ENCODE results near the gene BEGAIN. TPM values are rescaled to one million over a fixed set of nuclear protein-coding genes. Genes with fewer than 3 reads are reported as not detected.

The BEGAIN gene
- total and polyA plus RNA-seq, 7 experiments from 2014 or later, result 0.38 to 2.4 (median 1.5) TPM

GRCh38 chr14:100593751-100594624 is 6.8 kb upstream of the BEGAIN start:
- CTCF ChIA-PET, result no interaction called here
- intact Hi-C loops (cut with micrococcal nuclease), result no loop called here
- ATAC-seq (no peak), DNase-seq (no peak)
- POLR2A ChIA-PET, result no interaction called here
- H3K36me3 Mint-ChIP-seq, result no peaks in the 10 kb centered on the region
- Histone ChIP-seq H3K27me3 (ENCODE audit: control insufficient read depth in 2 of 2, insufficient read depth in 2 of 2, low read length in 2 of 2) (no peaks in the 10 kb centered on the region), H3K36me3 (ENCODE audit: control insufficient read depth in 2 of 3, insufficient read depth in 3 of 3, low read length in 3 of 3) (no peaks in the 10 kb centered on the region), H3K27ac (ENCODE audit: low read depth, low read length) (no peak overlapping the region), H3K4me3 (ENCODE audit: low read length) (no peak overlapping the region), H3K9me3 (ENCODE audit: control insufficient read depth in 2 of 3, low read length in 3 of 3) (no peaks in the 10 kb centered on the region), H3K4me1 (ENCODE audit: control insufficient read depth in 2 of 2, insufficient read depth in 2 of 2, low read length in 2 of 2) (no peaks in the 10 kb centered on the region)
- H3K9me3 Mint-ChIP-seq, result peaks cover 0 to 2% (median 0%) of the 10 kb centered on the region in 11 donors
- no peaks in the 10 kb centered on the region for H3K4me1 Mint-ChIP-seq
- H3K27me3 Mint-ChIP-seq, result peaks cover 17 to 51% (median 28%) of the 10 kb centered on the region in 5 donors
- no peak overlapping the region for H3K4me3 Mint-ChIP-seq
- no peak overlapping the region for H3K27ac Mint-ChIP-seq

GRCh38 chr14:100592972-100593371 is 5.8 kb upstream of the BEGAIN start:
- Mint-ChIP-seq H3K9me3 (peaks cover 0 to 2% (median 0%) of the 10 kb centered on the region in 11 donors), H3K27me3 (peaks cover 24 to 48% (median 33%) of the 10 kb centered on the region in 5 donors), H3K4me3 (no peak overlapping the region), H3K27ac (no peak overlapping the region), H3K4me1 (peaks cover 0 to under 1% (median 0%) of the 10 kb centered on the region in 7 donors), H3K36me3 (no peaks in the 10 kb centered on the region)
- no peak overlapping the region for H3K27ac ChIP-seq (ENCODE audit: low read depth, low read length)
- intact Hi-C loops (cut with micrococcal nuclease), result no loop called here
- ChIA-PET POLR2A (no interaction called here), CTCF (no interaction called here)
- no peaks in the 10 kb centered on the region for H3K36me3 ChIP-seq (ENCODE audit: control insufficient read depth in 2 of 3, insufficient read depth in 3 of 3, low read length in 3 of 3)
- H3K4me3 ChIP-seq (ENCODE audit: low read length), result no peak overlapping the region
- no peak for DNase-seq
- H3K27me3 ChIP-seq (ENCODE audit: control insufficient read depth in 2 of 2, insufficient read depth in 2 of 2, low read length in 2 of 2), result no peaks in the 10 kb centered on the region
- H3K9me3 ChIP-seq (ENCODE audit: control insufficient read depth in 2 of 3, low read length in 3 of 3), result no peaks in the 10 kb centered on the region
- ATAC-seq, result no peak
- no peaks in the 10 kb centered on the region for H3K4me1 ChIP-seq (ENCODE audit: control insufficient read depth in 2 of 2, insufficient read depth in 2 of 2, low read length in 2 of 2)

GRCh38 chr14:100592461-100592891 is 5.3 kb upstream of the BEGAIN start:
- no peak for DNase-seq
- no peaks in the 10 kb centered on the region for H3K36me3 ChIP-seq (ENCODE audit: control insufficient read depth in 2 of 3, insufficient read depth in 3 of 3, low read length in 3 of 3)
- intact Hi-C loops (cut with micrococcal nuclease), result no loop called here
- no peaks in the 10 kb centered on the region for H3K27me3 ChIP-seq (ENCODE audit: control insufficient read depth in 2 of 2, insufficient read depth in 2 of 2, low read length in 2 of 2)
- H3K27ac Mint-ChIP-seq, result no peak overlapping the region
- H3K4me3 ChIP-seq (ENCODE audit: low read length), result no peak overlapping the region
- CTCF ChIA-PET, result no interaction called here
- H3K27me3 Mint-ChIP-seq, result peaks cover 25 to 48% (median 33%) of the 10 kb centered on the region in 5 donors
- no peaks in the 10 kb centered on the region for H3K9me3 Mint-ChIP-seq
- peaks cover 0 to 6% (median 0%) of the 10 kb centered on the region in 7 donors for H3K4me1 Mint-ChIP-seq
- no peak overlapping the region for H3K4me3 Mint-ChIP-seq
- no peak for ATAC-seq
- H3K27ac ChIP-seq (ENCODE audit: low read depth, low read length), result no peak overlapping the region
- no peaks in the 10 kb centered on the region for H3K9me3 ChIP-seq (ENCODE audit: control insufficient read depth in 2 of 3, low read length in 3 of 3)
- POLR2A ChIA-PET, result no interaction called here
- H3K36me3 Mint-ChIP-seq, result no peaks in the 10 kb centered on the region
- peaks cover 0 to 3% of the 10 kb centered on the region in 2 donors for H3K4me1 ChIP-seq (ENCODE audit: control insufficient read depth in 2 of 2, insufficient read depth in 2 of 2, low read length in 2 of 2)

- H3K4me3 ChIP-seq (ENCODE audit: low read length), result no peak overlapping the region
- H3K36me3 ChIP-seq (ENCODE audit: control insufficient read depth in 2 of 3, insufficient read depth in 3 of 3, low read length in 3 of 3), result no peaks in the 10 kb centered on the region
- H3K27ac Mint-ChIP-seq, result no peak overlapping the region
- CTCF ChIA-PET, result interaction anchor here (1.0 kb wide), 1 partner anchor 62 kb away, joined by 3 read pairs; no protein-coding TSS in a partner anchor
- peaks cover 0 to 6% (median 0%) of the 10 kb centered on the region in 7 donors for H3K4me1 Mint-ChIP-seq
- no peaks in the 10 kb centered on the region for H3K9me3 ChIP-seq (ENCODE audit: control insufficient read depth in 2 of 3, low read length in 3 of 3)
- H3K4me3 Mint-ChIP-seq, result no peak overlapping the region
- no peaks in the 10 kb centered on the region for H3K9me3 Mint-ChIP-seq
- POLR2A ChIA-PET, result no interaction called here
- peaks cover 0 to 3% of the 10 kb centered on the region in 2 donors for H3K4me1 ChIP-seq (ENCODE audit: control insufficient read depth in 2 of 2, insufficient read depth in 2 of 2, low read length in 2 of 2)
- DNase-seq (no peak), ATAC-seq (no peak)
- no peak overlapping the region for H3K27ac ChIP-seq (ENCODE audit: low read depth, low read length)
- intact Hi-C loops (cut with micrococcal nuclease), result no loop called here
- peaks cover 25 to 44% (median 33%) of the 10 kb centered on the region in 5 donors for H3K27me3 Mint-ChIP-seq
- no peaks in the 10 kb centered on the region for H3K27me3 ChIP-seq (ENCODE audit: control insufficient read depth in 2 of 2, insufficient read depth in 2 of 2, low read length in 2 of 2)
- H3K36me3 Mint-ChIP-seq, result no peaks in the 10 kb centered on the region
These were observed 4.5 kb upstream of the BEGAIN start for GRCh38 chr14:100591453-100592371.

- intact Hi-C loops (cut with micrococcal nuclease), result no loop called here
These were observed 3.7 kb upstream of the BEGAIN start for GRCh38 chr14:100590726-100591452.

More at GRCh38 chr14:100590726-100591452, 3.7 kb upstream of the BEGAIN start:
- POLR2A ChIA-PET, result no interaction called here
- Histone ChIP-seq H3K36me3 (ENCODE audit: control insufficient read depth in 2 of 3, insufficient read depth in 3 of 3, low read length in 3 of 3) (no peaks in the 10 kb centered on the region), H3K27me3 (ENCODE audit: control insufficient read depth in 2 of 2, insufficient read depth in 2 of 2, low read length in 2 of 2) (no peaks in the 10 kb centered on the region), H3K4me1 (ENCODE audit: control insufficient read depth in 2 of 2, insufficient read depth in 2 of 2, low read length in 2 of 2) (peaks cover 3 to 6% of the 10 kb centered on the region in 2 donors), H3K4me3 (ENCODE audit: low read length) (no peak overlapping the region), H3K9me3 (ENCODE audit: control insufficient read depth in 2 of 3, low read length in 3 of 3) (no peaks in the 10 kb centered on the region), H3K27ac (ENCODE audit: low read depth, low read length) (no peak overlapping the region)
- DNase-seq (no peak), ATAC-seq (no peak)
- H3K27ac Mint-ChIP-seq, result no peak overlapping the region
- no peak overlapping the region for H3K4me3 Mint-ChIP-seq
- H3K4me1 Mint-ChIP-seq, result peaks cover 0 to 6% (median 0%) of the 10 kb centered on the region in 7 donors
- CTCF ChIA-PET, result interaction anchor here (1.0 kb wide), 1 partner anchor 63 kb away, joined by 3 read pairs; no protein-coding TSS in a partner anchor
- no peaks in the 10 kb centered on the region for H3K9me3 Mint-ChIP-seq
- H3K27me3 Mint-ChIP-seq, result peaks cover 25 to 43% (median 33%) of the 10 kb centered on the region in 5 donors
- no peaks in the 10 kb centered on the region for H3K36me3 Mint-ChIP-seq

All from naive thymus-derived CD4-positive, alpha-beta T cell (primary cell).